ENCODE results near the gene ENAH. TPM values are rescaled to one million over a fixed set of nuclear protein-coding genes. Genes with fewer than 3 reads are reported as not detected.
"Not testable (repeated sequence)": the region's sequence is repeated elsewhere in the genome, so short reads cannot be mapped to it uniquely, and the experiment has no call there.

The ENAH gene
- polyA plus RNA-seq, result 10 to 100 TPM; 13.9 to 36.8 (median 18.8) TPM

GRCh38 chr1:225652729-225653462 lies at the start of gene ENAH:
ENAH (minus strand) TSS chr1:225653123; CDS start chr1:225652690, 433 bp downstream.
- WGBS, 3 donors, result 1% methylated on average over 20 to 84 of the region's 90 CpGs
- peak within 1 kb of the TSS; percentile 36 for H3K27ac ChIP-seq (ENCODE audit: low read depth, low read length)

GRCh38 chr1:225700889-225701465 lies 48.1 kb upstream of the ENAH start:
- 94 to 98% (median 96%) methylated on average over 4 of the region's 4 CpGs for WGBS, 3 donors
- H3K27ac ChIP-seq (ENCODE audit: low read depth, low read length), result no peak overlapping the region

- H3K27ac ChIP-seq (ENCODE audit: low read depth, low read length), result no peak overlapping the region
- 81 to 85% (median 82%) methylated on average over 16 of the region's 16 CpGs for WGBS, 3 donors
Measured at GRCh38 chr1:225700164-225700821, 47.4 kb upstream of the ENAH start.

GRCh38 chr1:225699336-225699735 lies 46.4 kb upstream of the ENAH start:
- WGBS, 3 donors, result 36 to 52% (median 45%) methylated on average over 2 of the region's 2 CpGs
- no peak overlapping the region for H3K27ac ChIP-seq (ENCODE audit: low read depth, low read length)

- 94 to 99% (median 94%) methylated on average over 4 of the region's 4 CpGs for WGBS, 3 donors
- not testable (repeated sequence) for H3K27ac ChIP-seq (ENCODE audit: low read depth, low read length)
Measured at GRCh38 chr1:225698194-225698593, 45.3 kb upstream of the ENAH start.

- H3K27ac ChIP-seq (ENCODE audit: low read depth, low read length), result no peak overlapping the region
- WGBS, 3 donors, result 46 to 78% (median 64%) methylated on average over 4 of the region's 4 CpGs
Measured at GRCh38 chr1:225697428-225697827, 44.5 kb upstream of the ENAH start.

GRCh38 chr1:225695578-225696337 lies 42.8 kb upstream of the ENAH start:
- no peak overlapping the region for H3K27ac ChIP-seq (ENCODE audit: low read depth, low read length)
- WGBS, 3 donors, result 69 to 76% (median 72%) methylated on average over 6 of the region's 6 CpGs

GRCh38 chr1:225694151-225694603 lies 41.3 kb upstream of the ENAH start:
- WGBS, 3 donors, result 13 to 52% (median 44%) methylated on average over 2 of the region's 2 CpGs
- no peak overlapping the region for H3K27ac ChIP-seq (ENCODE audit: low read depth, low read length)

GRCh38 chr1:225693697-225694096 lies 40.8 kb upstream of the ENAH start:
- WGBS, 3 donors, result 87 to 97% (median 93%) methylated on average over 6 of the region's 6 CpGs
- H3K27ac ChIP-seq (ENCODE audit: low read depth, low read length), result not testable (repeated sequence)

GRCh38 chr1:225693085-225693696 lies 40.3 kb upstream of the ENAH start:
- WGBS, 3 donors, result 75 to 87% (median 87%) methylated on average over 6 of the region's 6 CpGs
- no peak overlapping the region for H3K27ac ChIP-seq (ENCODE audit: low read depth, low read length)

GRCh38 chr1:225692517-225692879 lies 39.6 kb upstream of the ENAH start:
- WGBS, 3 donors, result 93 to 100% (median 97%) methylated on average over 1 of the region's 1 CpG
- H3K27ac ChIP-seq (ENCODE audit: low read depth, low read length), result no peak overlapping the region

- no peak overlapping the region for H3K27ac ChIP-seq (ENCODE audit: low read depth, low read length)
- 78 to 89% (median 79%) methylated on average over 4 of the region's 4 CpGs for WGBS, 3 donors
Measured at GRCh38 chr1:225691861-225692516, 39.1 kb upstream of the ENAH start.

GRCh38 chr1:225691377-225691776 lies 38.5 kb upstream of the ENAH start:
- H3K27ac ChIP-seq (ENCODE audit: low read depth, low read length), result no peak overlapping the region

GRCh38 chr1:225689882-225690459 lies 37.0 kb upstream of the ENAH start:
- WGBS, 3 donors, result 85 to 89% (median 85%) methylated on average over 2 of the region's 2 CpGs
- no peak overlapping the region for H3K27ac ChIP-seq (ENCODE audit: low read depth, low read length)

More at GRCh38 chr1:225691377-225691776, 38.5 kb upstream of the ENAH start:
- WGBS, 3 donors, result 31 to 66% (median 51%) methylated on average over 2 of the region's 2 CpGs

- no peak overlapping the region for H3K27ac ChIP-seq (ENCODE audit: low read depth, low read length)
- WGBS, 3 donors, result 85 to 93% (median 89%) methylated on average over 2 of the region's 2 CpGs
Measured at GRCh38 chr1:225688345-225688744, 35.4 kb upstream of the ENAH start.

- no peak overlapping the region for H3K27ac ChIP-seq (ENCODE audit: low read depth, low read length)
- 90 to 98% (median 91%) methylated on average over 1 of the region's 1 CpG for WGBS, 3 donors
Measured at GRCh38 chr1:225685476-225686176, 32.7 kb upstream of the ENAH start.

- H3K27ac ChIP-seq (ENCODE audit: low read depth, low read length), result no peak overlapping the region
- 81 to 87% (median 85%) methylated on average over 4 of the region's 4 CpGs for WGBS, 3 donors
Measured at GRCh38 chr1:225684741-225685140, 31.8 kb upstream of the ENAH start.

Measured in adipose tissue (tissue), 3 donors.